B cell (primary cell): Measurements from ENCODE around the gene ZNF212. TPM values are rescaled to one million over a fixed set of nuclear protein-coding genes. Genes with fewer than 3 reads are reported as not detected.

ENCODE experiments used
- ATAC-seq: fragments of 200-7000 bp; cut with Tn5 transposase; one replicate; pipeline ENCODE4 v1.10.0; 2021; ENCODE audit warnings: low read depth, mild to moderate bottlenecking, moderate number of reproducible peaks, moderate library complexity
- CTCF ChIA-PET: fragments of 350-600 bp; sonication (Branson Sonifier 250); formaldehyde crosslinking; loops from one replicate; lab custom pipeline; 2021; ENCODE audit warnings: antibody characterized with exemption, inconsistent platforms; lab: Charles Lee
- POLR2A ChIA-PET: fragments of 350-600 bp; sonication (Branson Sonifier 250); formaldehyde crosslinking; loops from one replicate; lab custom pipeline; 2021; ENCODE audit warnings: antibody characterized with exemption; lab: Charles Lee
- DNase-seq: peaks from one replicate; pipeline ENCODE4 v3.0.0; 2013
- H2AFZ ChIP-seq: 2 replicates; pipeline ENCODE4 v1.6.1; 2012; ENCODE audit warnings: mild to moderate bottlenecking, low read depth, low read length; ENCODE audit not compliant: insufficient read depth, poor library complexity, severe bottlenecking
- H3K27ac ChIP-seq, 2 donors: 1 replicate in 1 of 2; 2 replicates in 1 of 2; pipeline ENCODE4 v1.5.1; 2012 to 2013; ENCODE audit warnings: low read length in 2 of 2, mild to moderate bottlenecking in 2 of 2, moderate library complexity in 1 of 2
- H3K27me3 ChIP-seq, 4 experiments: fragments of 200-600 bp in 1 of 4; sonication (generic) in 1 of 4; replicated peaks in 1 of 4; 1 replicate in 2 of 4; 2 replicates in 2 of 4; pipeline versions ENCODE4 v1.6.1 to v1.7.0; 2013 to 2016; ENCODE audit warnings: low read length in 3 of 4, mild to moderate bottlenecking in 2 of 4, mixed read lengths in 1 of 4, moderate library complexity in 1 of 4; ENCODE audit not compliant: insufficient read depth in 4 of 4, control insufficient read depth in 3 of 4; ENCODE audit errors: control extremely low read depth in 1 of 4
- H3K36me3 ChIP-seq, 2 experiments: replicated peaks in 1 of 2; 1 replicate in 1 of 2; 2 replicates in 1 of 2; pipeline versions ENCODE4 v1.6.1 to v1.7.1; 2013; ENCODE audit warnings: low read length in 1 of 2; ENCODE audit not compliant: insufficient read depth in 2 of 2, control insufficient read depth in 1 of 2; ENCODE audit errors: control extremely low read depth in 1 of 2, extremely low read depth in 1 of 2
- H3K4me1 ChIP-seq, 2 donors: fragments of 200-600 bp in 1 of 2; sonication (generic) in 1 of 2; 1 replicate in 1 of 2; 2 replicates in 1 of 2; pipeline versions ENCODE4 v1.5.1 to v1.6.1; 2013 to 2017; ENCODE audit warnings: low read length in 2 of 2; ENCODE audit not compliant: control insufficient read depth in 2 of 2, insufficient read depth in 2 of 2
- H3K4me2 ChIP-seq: replicated peaks from 2 replicates; pipeline ENCODE3; 2012; ENCODE audit warnings: mild to moderate bottlenecking, low read depth, low read length; ENCODE audit not compliant: poor library complexity, severe bottlenecking
- H3K4me3 ChIP-seq, 5 experiments: fragments of 200-600 bp in 1 of 5; sonication (generic) in 1 of 5; 1 replicate in 3 of 5; 2 replicates in 2 of 5; pipeline versions ENCODE4 v1.5.1 to v1.7.0; 2011 to 2016; ENCODE audit warnings: low read length in 4 of 5, mild to moderate bottlenecking in 4 of 5, low read depth in 2 of 5, control low read depth in 1 of 5, moderate library complexity in 1 of 5; ENCODE audit not compliant: insufficient read depth in 1 of 5; ENCODE audit errors: control extremely low read depth in 1 of 5, extremely low read depth in 1 of 5
- H3K79me2 ChIP-seq: fragments of 200-600 bp; sonication (generic); one replicate; pipeline ENCODE4 v1.6.0; 2016; ENCODE audit warnings: low read length; ENCODE audit not compliant: control insufficient read depth, insufficient read depth
- H3K9ac ChIP-seq: fragments of 200-600 bp; sonication (generic); 2 replicates; pipeline ENCODE4 v1.6.1; 2017; ENCODE audit warnings: mild to moderate bottlenecking, low read length, moderate library complexity
- H3K9me3 ChIP-seq, 3 donors: one replicate each; pipeline versions ENCODE4 v1.6.1 to v1.7.1; 2013; ENCODE audit warnings: low read length in 2 of 3; ENCODE audit not compliant: control insufficient read depth in 2 of 3, insufficient read depth in 1 of 3; ENCODE audit errors: control extremely low read depth in 1 of 3
- H4K20me1 ChIP-seq: 2 replicates; pipeline ENCODE4 v1.6.0; 2012; ENCODE audit warnings: mild to moderate bottlenecking, low read length; ENCODE audit not compliant: insufficient read depth, control insufficient read depth, poor library complexity, severe bottlenecking
- H3K27ac Mint-ChIP-seq: one replicate; pipeline ENCODE4 v1.8.0; 2021; ENCODE audit warnings: mixed read lengths
- H3K27me3 Mint-ChIP-seq: one replicate; pipeline ENCODE4 v1.8.0; 2021; ENCODE audit warnings: mixed read lengths
- H3K4me1 Mint-ChIP-seq: one replicate; pipeline ENCODE4 v1.8.0; 2021; ENCODE audit warnings: mixed read lengths
- H3K4me3 Mint-ChIP-seq: one replicate; pipeline ENCODE4 v1.8.0; 2021; ENCODE audit warnings: mixed read lengths
- H3K9me3 Mint-ChIP-seq: one replicate; pipeline ENCODE4 v1.8.0; 2022; ENCODE audit warnings: mixed read lengths; ENCODE audit not compliant: insufficient read depth
- CTCF ChIP-seq: fragments of 200-600 bp; IDR thresholded peaks from one replicate; pipeline ENCODE4 v1.8.0; 2022; ENCODE audit warnings: antibody characterized with exemption, mild to moderate bottlenecking
- EZH2 ChIP-seq: IDR thresholded peaks from 2 replicates; pipeline ENCODE4 v1.6.1; 2012; ENCODE audit warnings: borderline replicate concordance, low read depth, mild to moderate bottlenecking, moderate library complexity, low read length; ENCODE audit not compliant: insufficient read depth, poor library complexity, severe bottlenecking
- WGBS: methylation state at CpG from one replicate; pipeline ENCODE4 v1.1.5; 2013; ENCODE audit warnings: missing lambda C conversion rate; ENCODE audit not compliant: insufficient coverage; 5-methylcytosine and 5-hydroxymethylcytosine counted together
- intact Hi-C: fragments of 100-400 bp; cut with micrococcal nuclease; formaldehyde crosslinking; loops from one replicate; pipeline ENCODE4 v1.10.0; 2022
- polyA plus RNA-seq: library from polyadenylated mRNA; depleted of rRNA; stranded (reverse); fragments of >200 nt; gene quantifications from 2 replicates; pipeline ENCODE4 v1.2.3, GENCODE V29; 2012
- total RNA-seq, 2 donors: library from RNA; stranded (reverse); fragments of 120-200 nt in 1 of 2; gene quantifications; 1 replicate in 1 of 2; 2 replicates in 1 of 2; pipeline versions ENCODE4 v1.2.3 to v1.2.4, GENCODE V29; 2013 to 2022

Gene ZNF212
- total and polyA plus RNA-seq, 2 donors (not counting 1 experiment from before 2014, with no cell fraction given): 8.1 to 22.5 TPM

DNA sequence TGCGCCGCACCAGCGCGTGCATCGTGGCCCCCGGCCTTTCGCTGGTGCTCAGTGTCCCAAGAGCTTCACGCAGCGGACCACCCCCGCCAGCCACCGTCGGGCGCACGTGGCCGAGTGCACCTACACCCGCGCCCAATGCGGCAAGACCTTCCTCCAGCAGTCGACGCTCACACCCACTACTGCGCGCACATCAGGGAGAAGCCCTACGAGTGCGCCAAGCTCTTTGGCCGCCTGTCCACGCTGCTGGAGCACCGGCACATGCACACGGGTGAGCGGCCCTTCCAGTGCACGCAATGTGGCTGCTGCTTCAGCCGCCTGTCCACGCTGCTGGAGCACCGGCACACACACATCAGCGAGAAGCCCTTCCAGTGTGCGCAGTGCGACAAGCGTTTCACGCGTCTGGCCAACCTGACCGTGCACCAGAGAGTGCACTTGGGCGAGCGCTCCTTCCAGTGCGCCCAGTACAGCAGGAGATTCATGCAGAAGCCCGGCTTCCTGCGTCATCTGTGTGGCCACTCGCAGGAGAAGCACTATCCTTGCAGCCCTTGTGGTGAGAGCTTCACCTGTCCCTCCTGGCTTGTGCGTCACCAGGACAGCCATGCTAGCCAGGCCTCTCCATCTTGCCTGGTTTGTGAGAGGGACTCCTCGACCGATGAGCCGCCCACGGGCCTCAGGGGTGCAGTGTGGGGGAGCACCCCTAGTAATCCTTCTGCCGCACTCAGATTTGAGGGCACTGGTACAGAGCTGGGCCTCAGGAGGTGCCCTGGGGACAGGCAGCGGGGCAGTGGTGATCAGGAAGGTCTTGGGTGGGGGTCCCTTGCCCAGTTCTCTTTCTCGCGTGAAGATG, 55.4 kb downstream of the ZNF212 start:
- H3K27me3 Mint-ChIP-seq: no peaks in the 10 kb centered on the region
- Histone ChIP-seq H3K36me3 (no peaks in the 10 kb centered on the region), H3K4me3 (no peak overlapping the region), H3K9me3 (peaks cover 0 to 9% (median 3%) of the 10 kb centered on the region in 3 donors), H3K27ac (no peak overlapping the region), H3K27me3 (no peaks in the 10 kb centered on the region), H3K9ac (no peak overlapping the region), H3K4me1 (no peaks in the 10 kb centered on the region), H3K79me2 (no peaks in the 10 kb centered on the region), H2AFZ (no peak overlapping the region), H3K4me2 (no peak overlapping the region), H4K20me1 (no peaks in the 10 kb centered on the region)
- H3K27ac Mint-ChIP-seq: no peak overlapping the region
- no peak for TF ChIP-seq CTCF
- TF ChIP-seq EZH2: no peak
- ChIA-PET CTCF (no interaction called here), POLR2A (no interaction called here)
- ATAC-seq: no peak
- H3K4me1 Mint-ChIP-seq: no peaks in the 10 kb centered on the region
- no peak overlapping the region for H3K4me3 Mint-ChIP-seq
- 97% methylated on average over 55 of the region's 55 CpGs for WGBS
- intact Hi-C loops: no loop called here
- no peak for DNase-seq
- H3K9me3 Mint-ChIP-seq: no peaks in the 10 kb centered on the region

DNA sequence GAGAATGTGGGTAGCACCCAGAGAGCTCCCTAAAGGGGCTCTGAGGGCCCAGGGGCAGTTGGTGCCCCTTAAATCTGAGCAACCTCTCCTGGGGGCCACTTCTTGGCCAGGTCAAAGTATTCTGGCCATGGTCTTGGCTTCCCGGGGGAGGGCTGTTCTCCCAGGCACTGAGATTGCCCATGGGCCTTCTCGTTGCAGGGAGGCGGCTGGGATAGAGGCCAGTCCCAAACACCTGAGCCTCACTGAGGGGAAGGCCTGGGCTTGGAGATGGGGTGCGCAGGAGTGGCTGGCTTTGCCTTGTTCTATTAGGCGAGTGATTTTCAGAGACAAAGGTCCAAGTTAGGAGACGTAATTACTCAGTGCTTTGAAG, 56.0 kb downstream of the ZNF212 start:
- no peak for DNase-seq
- H3K4me1 Mint-ChIP-seq: no peaks in the 10 kb centered on the region
- Histone ChIP-seq H3K9ac (no peak overlapping the region), H3K4me1 (no peaks in the 10 kb centered on the region), H4K20me1 (no peaks in the 10 kb centered on the region), H3K79me2 (no peaks in the 10 kb centered on the region), H2AFZ (no peak overlapping the region), H3K9me3 (peaks cover 0 to 9% (median 3%) of the 10 kb centered on the region in 3 donors), H3K27me3 (no peaks in the 10 kb centered on the region), H3K36me3 (no peaks in the 10 kb centered on the region), H3K27ac (no peak overlapping the region), H3K4me2 (no peak overlapping the region), H3K4me3 (no peak overlapping the region)
- no peak overlapping the region for H3K27ac Mint-ChIP-seq
- 95% methylated on average over 6 of the region's 6 CpGs for WGBS
- no peak overlapping the region for H3K4me3 Mint-ChIP-seq
- intact Hi-C loops: no loop called here
- POLR2A ChIA-PET: no interaction called here
- H3K27me3 Mint-ChIP-seq: no peaks in the 10 kb centered on the region
- no peak for ATAC-seq
- no peaks in the 10 kb centered on the region for H3K9me3 Mint-ChIP-seq
- CTCF ChIA-PET: no interaction called here
- TF ChIP-seq EZH2 (no peak), CTCF (no peak)
